A673 (cell line): Measurements from ENCODE around the gene MKNK2. TPM values are rescaled to one million over a fixed set of nuclear protein-coding genes. Genes with fewer than 3 reads are reported as not detected.
A peak's percentile ranks its signal among the peaks of the same experiment; 100 is the strongest.

Source experiments
- BruUV-seq: library from RNA; stranded (reverse); fragments of 400-500 nt; replicated peaks from 2 replicates; lab custom pipeline; 2021; lab: Mats Ljungman, UMichigan
- CTCF ChIA-PET: fragments of 300-600 bp; sonication (Branson Sonifier 250); formaldehyde crosslinking; loops from one replicate; lab custom pipeline; 2022; ENCODE audit warnings: antibody characterized with exemption; lab: Charles Lee
- POLR2A ChIA-PET: fragments of 300-600 bp; sonication (Branson Sonifier 250); formaldehyde crosslinking; loops from one replicate; lab custom pipeline; 2022; ENCODE audit warnings: antibody characterized with exemption; ENCODE audit not compliant: low non-redundant PET; lab: Charles Lee
- DNase-seq: peaks from one replicate; pipeline ENCODE4 v3.0.0-alpha.2; 2015; ENCODE audit warnings: low spot score
- H3K27ac ChIP-seq: fragments of 200-600 bp; sonication (generic); 2 replicates; pipeline ENCODE4 v1.5.1; 2016; ENCODE audit warnings: mixed run types, low read depth, mild to moderate bottlenecking, mixed read lengths, antibody characterized with exemption, low read length; ENCODE audit not compliant: poor library complexity, severe bottlenecking
- H3K27me3 ChIP-seq: fragments of 200-600 bp; sonication (generic); replicated peaks from 2 replicates; pipeline ENCODE4 v1.6.1; 2017; ENCODE audit warnings: mixed run types, low read depth, mild to moderate bottlenecking, mixed read lengths, antibody characterized with exemption, low read length; ENCODE audit not compliant: insufficient read depth, poor library complexity
- H3K36me3 ChIP-seq: fragments of 200-600 bp; sonication (generic); 2 replicates; pipeline ENCODE4 v1.6.1; 2016; ENCODE audit warnings: mixed run types, mild to moderate bottlenecking, mixed read lengths, antibody characterized with exemption, low read length; ENCODE audit not compliant: insufficient read depth, poor library complexity, severe bottlenecking
- H3K4me1 ChIP-seq: fragments of 200-600 bp; sonication (generic); 2 replicates; pipeline ENCODE4 v1.6.1; 2017; ENCODE audit warnings: mixed run types, mild to moderate bottlenecking, mixed read lengths, antibody characterized with exemption, low read length; ENCODE audit not compliant: insufficient read depth, poor library complexity, severe bottlenecking
- H3K4me3 ChIP-seq: fragments of 200-600 bp; sonication (generic); 2 replicates; pipeline ENCODE4 v1.5.1; 2016; ENCODE audit warnings: low read depth, mixed run types, mild to moderate bottlenecking, mixed read lengths, low read length; ENCODE audit not compliant: poor library complexity, severe bottlenecking
- H3K9me3 ChIP-seq: fragments of 200-600 bp; sonication (generic); 2 replicates; pipeline ENCODE4 v1.6.1; 2016; ENCODE audit warnings: mixed run types, low read depth, mild to moderate bottlenecking, mixed read lengths, antibody characterized with exemption, low read length; ENCODE audit not compliant: poor library complexity, severe bottlenecking
- EZH2 ChIP-seq: fragments of 200-600 bp; sonication (generic); IDR thresholded peaks from 2 replicates; pipeline ENCODE4 v1.6.1; 2017; ENCODE audit warnings: borderline replicate concordance, low read depth, mild to moderate bottlenecking, mixed read lengths, antibody characterized with exemption, low read length; ENCODE audit not compliant: poor library complexity, severe bottlenecking
- intact Hi-C: fragments of 100-400 bp; cut with micrococcal nuclease; formaldehyde crosslinking; loops from one replicate; pipeline ENCODE4 v1.10.0; 2022; ENCODE audit not compliant: unreplicated experiment
- total RNA-seq: library from RNA; stranded (reverse); gene quantifications from 2 replicates; pipeline ENCODE4 v1.2.3, GENCODE V29; 2021
- TF ChIP-seq, protein P1 (sequence below): fragments of 300-800, 200-600 bp; sonication (generic); conservative IDR thresholded peaks from 2 replicates; pipeline ENCODE4 v1.5.1; 2017; ENCODE audit warnings: low read depth, mild to moderate bottlenecking, antibody characterized with exemption, low read length, moderate library complexity, mixed read lengths

The MKNK2 gene
- total RNA-seq, 1 experiment from 2014 or later, result 106 TPM

DNA sequence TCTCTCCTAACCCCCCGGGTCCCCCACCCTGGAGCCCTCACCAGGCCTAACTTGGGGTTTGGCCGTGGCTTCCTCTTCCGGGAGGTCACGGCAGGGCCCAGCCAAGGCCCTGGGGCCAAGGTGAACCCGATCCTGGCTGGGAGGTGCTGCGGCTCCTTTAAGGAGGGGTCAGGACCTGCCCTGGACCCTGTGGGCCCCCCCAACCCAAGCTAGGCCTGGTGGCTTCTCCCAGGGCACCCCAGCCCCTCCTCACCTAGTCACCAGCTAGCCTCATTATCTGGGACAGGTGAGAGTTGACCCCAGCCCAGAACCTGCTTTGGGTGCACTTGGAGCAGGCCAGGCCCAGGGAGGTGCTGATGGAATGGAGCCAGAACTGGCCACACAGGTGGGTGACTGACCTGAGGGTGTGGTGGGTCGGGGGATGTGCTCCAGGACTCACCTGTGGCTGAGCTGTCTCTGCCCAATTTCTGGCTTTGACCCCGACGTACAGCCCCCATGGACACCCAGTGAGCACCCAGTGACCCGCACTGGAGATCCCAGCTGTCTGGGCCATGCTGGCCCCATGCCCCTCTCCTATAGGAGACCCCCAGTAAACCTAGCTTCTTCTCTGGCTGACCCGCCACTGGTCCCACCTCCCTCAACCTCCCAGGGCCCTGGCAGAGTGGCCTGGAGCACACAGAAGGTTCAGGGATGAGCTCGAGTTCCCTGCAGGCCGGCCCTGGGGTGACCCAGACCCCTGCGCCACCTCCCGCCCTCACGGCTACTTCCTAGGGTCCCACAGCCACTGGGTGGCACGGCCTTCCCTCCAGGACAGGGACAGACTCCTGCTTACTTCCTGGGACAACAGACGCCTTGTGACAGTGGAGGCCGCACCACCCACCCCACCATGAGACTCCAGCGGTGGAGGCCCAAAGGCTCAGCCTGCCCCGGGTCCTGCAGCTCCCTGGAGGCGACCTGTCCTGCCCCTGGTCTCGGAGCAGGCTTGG is 6.7 kb upstream of the MKNK2 start:
- intact Hi-C loops, result no loop called here
- DNase-seq, result no peak
- H3K4me1 ChIP-seq, result peaks cover 34% of the 10 kb centered on the region
- no peaks in the 10 kb centered on the region for H3K27me3 ChIP-seq
- TF ChIP-seq, protein P1, sequence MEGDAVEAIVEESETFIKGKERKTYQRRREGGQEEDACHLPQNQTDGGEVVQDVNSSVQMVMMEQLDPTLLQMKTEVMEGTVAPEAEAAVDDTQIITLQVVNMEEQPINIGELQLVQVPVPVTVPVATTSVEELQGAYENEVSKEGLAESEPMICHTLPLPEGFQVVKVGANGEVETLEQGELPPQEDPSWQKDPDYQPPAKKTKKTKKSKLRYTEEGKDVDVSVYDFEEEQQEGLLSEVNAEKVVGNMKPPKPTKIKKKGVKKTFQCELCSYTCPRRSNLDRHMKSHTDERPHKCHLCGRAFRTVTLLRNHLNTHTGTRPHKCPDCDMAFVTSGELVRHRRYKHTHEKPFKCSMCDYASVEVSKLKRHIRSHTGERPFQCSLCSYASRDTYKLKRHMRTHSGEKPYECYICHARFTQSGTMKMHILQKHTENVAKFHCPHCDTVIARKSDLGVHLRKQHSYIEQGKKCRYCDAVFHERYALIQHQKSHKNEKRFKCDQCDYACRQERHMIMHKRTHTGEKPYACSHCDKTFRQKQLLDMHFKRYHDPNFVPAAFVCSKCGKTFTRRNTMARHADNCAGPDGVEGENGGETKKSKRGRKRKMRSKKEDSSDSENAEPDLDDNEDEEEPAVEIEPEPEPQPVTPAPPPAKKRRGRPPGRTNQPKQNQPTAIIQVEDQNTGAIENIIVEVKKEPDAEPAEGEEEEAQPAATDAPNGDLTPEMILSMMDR, result no peak
- no peak for TF ChIP-seq EZH2
- POLR2A ChIA-PET, result no interaction called here
- H3K36me3 ChIP-seq, result no peaks in the 10 kb centered on the region
- peak overlapping the region; percentile 72 for H3K27ac ChIP-seq
- CTCF ChIA-PET, result no interaction called here
- H3K4me3 ChIP-seq, result no peak overlapping the region
- BruUV-seq, result no TSS peak
- no peaks in the 10 kb centered on the region for H3K9me3 ChIP-seq

DNA sequence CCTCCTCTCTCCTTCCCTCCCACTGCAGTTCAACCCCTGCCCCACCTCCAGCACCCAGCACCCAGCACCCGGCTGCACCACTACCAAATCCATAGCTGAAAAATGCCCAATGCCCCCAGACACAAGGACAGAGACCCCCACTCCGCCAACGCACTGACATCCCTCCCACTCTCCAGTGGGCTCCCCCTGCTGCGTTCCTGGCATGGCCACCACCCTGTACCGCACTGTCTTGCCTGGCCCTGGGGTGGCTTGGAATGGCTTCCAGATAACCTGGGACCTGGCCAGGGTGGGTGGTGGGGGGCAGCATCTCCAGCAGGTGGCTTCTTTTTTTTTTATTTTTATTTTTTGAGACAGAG is 5.8 kb upstream of the MKNK2 start:
- Histone ChIP-seq H3K9me3 (no peaks in the 10 kb centered on the region), H3K27ac (no peak overlapping the region), H3K27me3 (no peaks in the 10 kb centered on the region), H3K36me3 (no peaks in the 10 kb centered on the region), H3K4me3 (no peak overlapping the region), H3K4me1 (peaks cover 30% of the 10 kb centered on the region)
- intact Hi-C loops, result no loop called here
- ChIA-PET CTCF (no interaction called here), POLR2A (no interaction called here)
- TF ChIP-seq, protein P1, result no peak
- no peak for TF ChIP-seq EZH2
- no peak for DNase-seq
- BruUV-seq, result no TSS peak

DNA sequence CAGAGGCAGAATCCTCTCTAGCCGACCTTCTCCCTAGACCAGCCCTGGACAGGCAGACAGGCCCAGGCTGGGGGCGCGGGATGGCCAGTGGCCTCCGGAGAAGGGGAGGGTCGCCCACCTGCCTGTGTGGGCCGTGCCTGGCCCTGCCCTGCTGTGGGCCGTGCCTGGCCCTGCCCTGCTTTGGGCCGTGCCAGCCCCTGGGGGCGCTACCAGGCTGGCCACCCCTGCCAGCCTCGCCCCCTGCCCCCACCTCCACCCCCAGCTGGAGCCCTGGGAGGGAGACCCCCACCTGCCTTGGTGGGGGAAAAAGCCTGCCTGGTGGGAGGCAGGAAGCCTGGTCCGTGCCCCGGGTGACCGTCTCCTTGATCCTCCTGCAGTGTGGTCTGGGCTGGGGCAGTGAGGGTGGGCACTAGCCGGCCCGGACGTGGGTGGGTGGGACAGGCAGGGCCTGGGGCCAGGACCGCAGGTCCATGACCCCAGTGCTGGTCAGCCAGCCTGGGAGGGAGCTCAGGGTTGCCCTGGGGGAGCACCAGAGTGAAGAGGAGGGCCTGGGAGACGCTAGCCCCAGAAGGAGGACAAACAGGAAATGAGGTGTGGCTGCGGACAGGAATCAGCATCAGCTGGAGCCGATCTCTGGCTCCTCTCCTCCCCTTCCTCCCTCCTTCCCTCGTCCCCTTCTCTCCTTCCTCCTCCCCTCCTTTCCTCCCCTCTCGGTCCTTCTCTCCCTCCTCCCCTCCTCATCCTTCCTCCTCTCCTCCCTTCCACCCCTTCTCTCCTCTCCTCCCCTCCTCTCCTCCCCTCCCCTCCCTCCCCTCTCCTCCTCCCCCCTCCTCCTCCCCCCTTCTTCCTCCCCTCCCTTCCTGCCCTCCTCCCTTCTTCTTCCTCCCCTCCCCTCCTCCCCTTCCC is 5.1 kb upstream of the MKNK2 start:
- ChIA-PET CTCF (no interaction called here), POLR2A (no interaction called here)
- intact Hi-C loops, result no loop called here
- Histone ChIP-seq H3K4me3 (no peak overlapping the region), H3K27me3 (no peaks in the 10 kb centered on the region), H3K27ac (peak overlapping the region; percentile 83), H3K36me3 (no peaks in the 10 kb centered on the region), H3K9me3 (no peaks in the 10 kb centered on the region), H3K4me1 (peaks cover 30% of the 10 kb centered on the region)
- no TSS peak for BruUV-seq
- peak; percentile 71 for DNase-seq
- TF ChIP-seq, protein P1, result no peak
- TF ChIP-seq EZH2, result no peak
